ENCODE data around the gene RTP1.

RTP1 gene

DNA sequence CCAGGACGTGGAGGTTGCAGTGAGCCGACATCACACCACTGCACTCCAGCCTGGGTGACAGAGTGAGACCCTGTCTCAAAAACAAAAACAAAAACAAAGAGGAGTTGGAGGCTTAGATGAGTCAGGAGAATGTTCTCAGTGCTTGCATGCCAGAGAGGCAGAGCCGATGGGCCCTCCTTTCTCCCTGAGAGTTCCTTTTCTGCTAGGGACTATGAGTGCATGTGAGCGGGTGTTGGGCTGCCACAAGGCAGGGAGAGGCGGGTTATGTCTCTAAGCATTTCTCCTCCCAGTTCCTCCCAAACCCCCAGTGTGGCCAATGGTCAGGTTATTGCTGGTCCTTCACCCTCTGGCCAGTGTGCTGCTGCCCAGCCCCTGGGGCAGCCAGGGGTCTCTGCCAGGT, 45.1 kb downstream of the RTP1 start:
- DNase-seq (ENCODE audit: low read depth) = no peak

- DNase-seq (ENCODE audit: low read depth) = no peak
These were observed 45.6 kb downstream of the RTP1 start for GRCh38 chr3:187242900-187243299.

GRCh38 chr3:187243933-187244524, 46.7 kb downstream of the RTP1 start:
- DNase-seq (ENCODE audit: low read depth) = no peak

GRCh38 chr3:187247398-187247797, 50.1 kb downstream of the RTP1 start:
- DNase-seq (ENCODE audit: low read depth) = no peak
